Measurements from ENCODE around the gene NDUFB7.

DNA sequence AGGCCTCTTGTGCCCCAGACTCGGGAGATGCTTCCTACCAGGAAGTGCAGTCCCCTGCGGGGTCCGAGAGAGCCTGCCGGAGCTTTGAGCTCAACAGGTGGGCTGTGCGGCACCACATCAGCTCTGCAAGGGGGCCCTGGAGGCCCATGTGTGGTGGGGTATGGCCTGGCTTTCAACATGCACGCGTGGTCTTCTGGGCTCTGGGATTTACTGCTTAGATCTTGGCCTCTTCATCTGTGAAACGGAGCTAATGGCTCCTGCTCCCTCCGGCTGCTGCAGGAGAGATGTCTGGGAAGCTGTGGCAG is 18.0 kb downstream of the NDUFB7 start:
- no peak for TF ChIP-seq POLR2AphosphoS5 (IDR thresholded peaks at IDR 0.05)
- TF ChIP-seq, protein P1, sequence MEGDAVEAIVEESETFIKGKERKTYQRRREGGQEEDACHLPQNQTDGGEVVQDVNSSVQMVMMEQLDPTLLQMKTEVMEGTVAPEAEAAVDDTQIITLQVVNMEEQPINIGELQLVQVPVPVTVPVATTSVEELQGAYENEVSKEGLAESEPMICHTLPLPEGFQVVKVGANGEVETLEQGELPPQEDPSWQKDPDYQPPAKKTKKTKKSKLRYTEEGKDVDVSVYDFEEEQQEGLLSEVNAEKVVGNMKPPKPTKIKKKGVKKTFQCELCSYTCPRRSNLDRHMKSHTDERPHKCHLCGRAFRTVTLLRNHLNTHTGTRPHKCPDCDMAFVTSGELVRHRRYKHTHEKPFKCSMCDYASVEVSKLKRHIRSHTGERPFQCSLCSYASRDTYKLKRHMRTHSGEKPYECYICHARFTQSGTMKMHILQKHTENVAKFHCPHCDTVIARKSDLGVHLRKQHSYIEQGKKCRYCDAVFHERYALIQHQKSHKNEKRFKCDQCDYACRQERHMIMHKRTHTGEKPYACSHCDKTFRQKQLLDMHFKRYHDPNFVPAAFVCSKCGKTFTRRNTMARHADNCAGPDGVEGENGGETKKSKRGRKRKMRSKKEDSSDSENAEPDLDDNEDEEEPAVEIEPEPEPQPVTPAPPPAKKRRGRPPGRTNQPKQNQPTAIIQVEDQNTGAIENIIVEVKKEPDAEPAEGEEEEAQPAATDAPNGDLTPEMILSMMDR (IDR thresholded peaks at IDR 0.05): no peak
- TF ChIP-seq POLR2A (IDR thresholded peaks at IDR 0.05): no peak
- TF ChIP-seq EP300 (IDR thresholded peaks at IDR 0.05): no peak
